GM12873 (cell line): Measurements from ENCODE around the gene CTSA.

Source experiments
- TF ChIP-seq, protein P1 (sequence below): IDR thresholded peaks from 2 replicates; pipeline ENCODE4 v1.5.1; 2012; ENCODE audit warnings: low read depth, mild to moderate bottlenecking, moderate library complexity, low read length, control low read depth; ENCODE audit not compliant: insufficient read depth; ENCODE audit errors: missing control alignments

The CTSA gene

DNA sequence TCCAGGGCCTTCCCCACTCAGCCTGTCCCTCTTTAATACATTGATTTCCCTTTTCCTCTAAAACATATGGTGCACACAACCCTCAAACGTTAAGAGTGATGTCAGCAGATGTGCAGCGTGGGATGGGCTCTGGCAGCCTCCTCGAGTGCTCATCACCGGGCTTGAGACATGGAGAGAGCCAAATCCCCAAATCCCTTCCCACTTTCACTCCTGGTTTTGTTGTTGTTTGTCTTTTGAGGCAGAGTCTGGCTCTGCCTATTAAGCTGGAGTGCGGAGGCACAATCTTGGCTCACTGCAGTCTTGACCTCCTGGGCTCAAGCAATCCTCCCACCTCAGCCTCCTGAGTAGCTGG, 26.6 kb downstream of the CTSA start:
- TF ChIP-seq, protein P1, sequence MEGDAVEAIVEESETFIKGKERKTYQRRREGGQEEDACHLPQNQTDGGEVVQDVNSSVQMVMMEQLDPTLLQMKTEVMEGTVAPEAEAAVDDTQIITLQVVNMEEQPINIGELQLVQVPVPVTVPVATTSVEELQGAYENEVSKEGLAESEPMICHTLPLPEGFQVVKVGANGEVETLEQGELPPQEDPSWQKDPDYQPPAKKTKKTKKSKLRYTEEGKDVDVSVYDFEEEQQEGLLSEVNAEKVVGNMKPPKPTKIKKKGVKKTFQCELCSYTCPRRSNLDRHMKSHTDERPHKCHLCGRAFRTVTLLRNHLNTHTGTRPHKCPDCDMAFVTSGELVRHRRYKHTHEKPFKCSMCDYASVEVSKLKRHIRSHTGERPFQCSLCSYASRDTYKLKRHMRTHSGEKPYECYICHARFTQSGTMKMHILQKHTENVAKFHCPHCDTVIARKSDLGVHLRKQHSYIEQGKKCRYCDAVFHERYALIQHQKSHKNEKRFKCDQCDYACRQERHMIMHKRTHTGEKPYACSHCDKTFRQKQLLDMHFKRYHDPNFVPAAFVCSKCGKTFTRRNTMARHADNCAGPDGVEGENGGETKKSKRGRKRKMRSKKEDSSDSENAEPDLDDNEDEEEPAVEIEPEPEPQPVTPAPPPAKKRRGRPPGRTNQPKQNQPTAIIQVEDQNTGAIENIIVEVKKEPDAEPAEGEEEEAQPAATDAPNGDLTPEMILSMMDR = no peak

DNA sequence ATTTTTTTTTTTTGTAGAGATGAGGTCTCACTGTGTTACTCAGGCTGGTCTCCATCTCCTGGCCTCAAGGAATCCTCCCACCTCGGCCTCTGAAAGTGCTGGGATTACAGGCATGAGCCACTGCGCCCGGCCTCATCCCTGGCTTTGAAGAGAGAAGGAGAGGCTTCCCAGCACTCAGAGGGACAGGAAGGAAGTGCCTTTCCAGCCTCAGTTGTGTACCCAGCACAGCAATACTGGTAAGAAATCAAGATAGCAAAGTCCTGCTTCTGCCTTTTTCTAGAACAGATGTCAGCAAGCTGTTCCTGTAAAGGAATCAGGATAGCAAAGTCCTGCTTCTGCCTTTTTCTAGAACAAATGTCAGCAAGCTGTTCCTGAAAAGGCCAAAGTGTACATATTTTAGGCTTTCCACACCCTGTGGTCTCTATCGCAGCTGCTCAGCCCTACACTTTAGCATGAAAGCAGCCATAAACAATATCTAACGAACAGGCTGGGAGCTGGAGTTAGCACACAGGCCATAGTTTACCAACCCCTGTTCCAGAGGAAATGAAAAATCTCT, 27.1 kb downstream of the CTSA start:
- TF ChIP-seq, protein P1 = no peak

DNA sequence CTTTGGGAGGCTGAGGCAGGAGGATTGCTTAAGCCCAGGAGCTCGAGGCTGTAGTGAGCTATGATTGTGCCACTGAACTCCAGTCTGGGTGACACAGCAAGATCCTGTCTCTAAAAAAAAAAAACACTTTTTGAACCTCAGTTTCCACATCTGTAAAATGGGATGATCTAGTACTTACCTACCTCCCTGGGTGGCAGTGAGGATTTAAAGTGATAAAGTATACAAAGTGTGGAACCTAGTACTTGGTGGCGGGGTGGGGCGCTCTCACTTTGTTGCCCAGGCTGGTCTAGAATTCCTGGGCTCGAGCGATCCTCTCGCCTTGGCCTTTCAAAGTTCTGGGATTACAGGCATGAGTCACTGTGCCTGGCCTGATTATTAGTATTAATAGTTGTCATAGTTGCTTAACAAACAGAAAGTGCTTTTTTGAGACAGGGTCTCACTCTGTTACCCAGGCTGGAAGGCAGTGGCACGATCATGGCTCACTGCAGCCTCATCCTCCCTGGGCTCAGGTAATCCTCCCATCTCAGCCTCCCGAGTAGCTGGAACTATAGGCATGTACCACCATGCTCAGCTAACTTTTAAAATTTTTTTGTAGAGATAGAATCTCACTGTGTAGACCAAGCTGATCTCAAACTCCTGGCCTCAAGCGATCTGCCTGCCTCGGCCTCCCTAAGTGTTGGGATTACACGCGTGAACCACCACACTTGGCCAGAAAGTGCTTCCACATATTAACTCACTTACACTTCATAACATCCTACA, 27.8 kb downstream of the CTSA start:
- TF ChIP-seq, protein P1 = no peak

DNA sequence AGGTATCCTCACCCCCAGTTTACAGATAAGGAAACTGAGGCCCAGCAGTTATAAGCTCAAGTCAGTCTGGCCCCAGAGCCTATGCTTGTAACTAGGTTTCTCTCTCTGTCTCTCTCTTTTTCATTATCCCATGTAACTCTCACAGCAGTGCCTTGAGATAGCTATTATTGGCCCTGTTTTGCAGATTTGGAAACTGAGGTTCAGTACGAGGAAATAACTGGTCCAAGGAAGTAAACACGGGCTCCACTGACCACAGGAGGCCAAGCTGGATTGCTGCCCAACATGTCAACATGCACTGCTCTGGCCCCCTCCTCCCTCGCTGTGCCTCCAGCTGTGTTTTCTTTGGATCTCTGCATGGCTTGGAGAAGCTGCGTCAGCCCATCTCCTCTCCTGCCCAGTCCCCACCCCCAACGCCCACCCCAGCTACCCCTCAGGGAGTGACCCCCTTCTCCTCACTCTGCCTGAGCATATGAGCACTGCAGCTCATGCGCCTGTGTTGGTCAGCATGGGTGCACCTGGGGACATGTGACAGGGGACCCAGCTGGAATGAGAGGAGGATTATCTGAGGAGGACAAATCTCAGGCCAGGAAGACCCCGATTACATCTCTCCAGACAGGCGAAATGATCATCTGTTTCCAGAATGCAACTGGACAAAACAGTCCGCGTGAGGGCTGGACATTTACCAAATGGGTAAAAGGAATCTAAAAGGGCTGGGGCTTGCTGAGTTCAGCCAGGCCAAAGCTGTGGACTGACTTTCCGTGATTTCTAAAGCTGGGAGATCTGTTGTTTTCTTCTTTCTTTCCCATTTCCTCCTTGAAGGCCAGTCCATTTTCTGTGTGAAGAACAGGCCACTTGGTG, 28.6 kb downstream of the CTSA start:
- TF ChIP-seq, protein P1 = no peak

DNA sequence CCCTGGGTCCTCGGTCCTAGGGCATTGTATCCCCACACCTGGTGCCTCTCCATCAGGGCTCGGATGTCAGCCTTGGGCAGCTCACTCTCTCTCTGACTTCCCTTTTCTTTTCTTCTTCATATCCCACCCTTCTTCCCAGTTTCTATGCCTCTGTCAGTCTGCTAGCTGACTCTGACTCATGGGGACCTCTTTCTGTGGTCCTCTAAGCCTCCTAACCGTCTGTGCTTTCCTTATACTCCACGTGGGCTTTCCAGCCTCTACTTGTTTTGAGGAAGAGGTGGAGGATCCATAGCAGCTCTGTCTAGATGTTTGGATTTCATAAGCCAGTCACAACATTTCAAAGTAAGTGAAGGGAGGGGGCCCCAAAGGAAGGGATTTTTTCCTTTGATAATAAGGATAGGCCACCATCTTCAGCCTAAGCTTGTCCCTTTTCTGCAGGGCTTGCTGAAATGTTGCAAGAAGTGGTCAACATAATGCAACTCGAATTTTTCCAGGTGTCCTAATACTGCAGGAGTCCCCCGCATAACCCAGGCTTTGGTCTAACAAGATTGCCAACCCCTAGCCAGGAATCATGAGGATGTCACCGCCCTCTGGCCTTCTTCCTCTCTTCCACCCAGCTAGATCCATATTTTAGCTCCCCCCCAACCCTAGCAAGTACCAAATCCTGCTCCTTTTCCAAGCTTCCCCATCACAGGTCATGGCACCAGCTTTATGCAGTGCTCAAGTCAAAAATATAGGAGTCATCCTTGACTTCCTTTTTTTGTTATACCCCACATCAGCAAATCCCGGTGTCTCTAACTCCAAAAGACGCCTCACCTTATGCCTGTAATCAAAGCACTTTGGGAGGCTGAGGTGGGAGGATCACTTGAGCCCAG, 29.6 kb downstream of the CTSA start:
- TF ChIP-seq, protein P1 = no peak

DNA sequence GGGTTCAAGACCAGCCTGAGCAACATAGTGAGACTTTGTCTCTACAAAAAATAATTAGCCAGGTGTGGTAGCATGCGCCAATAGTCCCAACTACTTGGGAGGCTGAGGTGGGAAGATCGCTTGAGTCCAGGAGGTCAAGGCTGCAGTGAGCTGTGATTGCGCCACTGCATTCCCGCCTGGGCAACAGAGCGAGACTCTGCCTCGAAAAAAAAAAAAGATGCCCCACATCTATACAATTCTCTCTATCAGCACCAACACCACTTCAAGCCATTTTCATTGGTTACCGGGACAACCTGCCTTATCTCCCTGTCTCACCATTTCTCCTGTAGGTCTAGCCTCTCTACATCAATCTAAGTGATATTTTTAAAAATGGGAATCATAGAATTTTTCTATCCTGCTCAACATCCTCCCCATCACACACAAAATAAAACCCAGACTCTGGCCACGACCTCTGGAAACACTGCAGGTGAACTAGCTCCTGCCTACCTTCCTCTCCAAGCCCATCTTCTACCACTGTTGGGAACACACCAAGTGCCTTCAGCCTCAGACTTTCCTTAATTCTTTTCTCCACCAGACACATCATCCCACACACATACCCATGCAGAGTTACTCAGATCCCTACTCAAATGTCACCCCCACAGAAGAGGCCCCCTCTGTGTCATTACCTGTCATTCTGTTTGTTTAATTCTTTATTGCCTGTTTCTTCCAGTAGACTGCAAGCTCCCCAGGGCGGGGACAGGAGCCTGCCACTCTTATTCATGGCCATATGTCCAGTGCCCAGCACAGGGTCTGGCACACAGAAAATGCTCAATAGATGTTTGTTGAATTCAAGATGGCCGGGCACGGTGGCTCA, 30.4 kb downstream of the CTSA start:
- TF ChIP-seq, protein P1 = no peak
